IMR-90 (cell line): Measurements from ENCODE around the gene TSC22D4.

Experiments
- BHLHE40 ChIP-seq: fragments of 150-350 bp; IDR thresholded peaks from 2 replicates; pipeline ENCODE4 v1.6.1; 2016; ENCODE audit warnings: mild to moderate bottlenecking, low read depth, low read length
- MAFK ChIP-seq: IDR thresholded peaks from 2 replicates; pipeline ENCODE4 v1.6.1; 2012; ENCODE audit warnings: low read depth, low read length, improper control_type of control experiment
- POLR2A ChIP-seq: IDR thresholded peaks from 2 replicates; pipeline ENCODE4 v1.6.1; 2012; ENCODE audit warnings: mild to moderate bottlenecking, low read depth, low read length
- RCOR1 ChIP-seq: IDR thresholded peaks from 2 replicates; pipeline ENCODE4 v1.6.1; 2012; ENCODE audit warnings: mild to moderate bottlenecking, low read length, improper control_type of control experiment; ENCODE audit not compliant: insufficient replicate concordance
- TF ChIP-seq, protein P1 (sequence below): fragments of 150-350 bp; IDR thresholded peaks from 2 replicates; pipeline ENCODE4 v1.6.1; 2016; ENCODE audit warnings: low read depth, mild to moderate bottlenecking, low read length, moderate library complexity, borderline replicate concordance
- TF ChIP-seq, protein P2 (sequence below): conservative IDR thresholded peaks from 2 replicates; pipeline ENCODE4 v1.5.1; 2012; ENCODE audit warnings: mild to moderate bottlenecking, low read depth, low read length, improper control_type of control experiment

GRCh38 chr7:100489824-100490223, 10.8 kb upstream of the TSC22D4 start:
- TF ChIP-seq, protein P1, sequence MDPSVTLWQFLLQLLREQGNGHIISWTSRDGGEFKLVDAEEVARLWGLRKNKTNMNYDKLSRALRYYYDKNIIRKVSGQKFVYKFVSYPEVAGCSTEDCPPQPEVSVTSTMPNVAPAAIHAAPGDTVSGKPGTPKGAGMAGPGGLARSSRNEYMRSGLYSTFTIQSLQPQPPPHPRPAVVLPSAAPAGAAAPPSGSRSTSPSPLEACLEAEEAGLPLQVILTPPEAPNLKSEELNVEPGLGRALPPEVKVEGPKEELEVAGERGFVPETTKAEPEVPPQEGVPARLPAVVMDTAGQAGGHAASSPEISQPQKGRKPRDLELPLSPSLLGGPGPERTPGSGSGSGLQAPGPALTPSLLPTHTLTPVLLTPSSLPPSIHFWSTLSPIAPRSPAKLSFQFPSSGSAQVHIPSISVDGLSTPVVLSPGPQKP, result no peak
- TF ChIP-seq, protein P2, sequence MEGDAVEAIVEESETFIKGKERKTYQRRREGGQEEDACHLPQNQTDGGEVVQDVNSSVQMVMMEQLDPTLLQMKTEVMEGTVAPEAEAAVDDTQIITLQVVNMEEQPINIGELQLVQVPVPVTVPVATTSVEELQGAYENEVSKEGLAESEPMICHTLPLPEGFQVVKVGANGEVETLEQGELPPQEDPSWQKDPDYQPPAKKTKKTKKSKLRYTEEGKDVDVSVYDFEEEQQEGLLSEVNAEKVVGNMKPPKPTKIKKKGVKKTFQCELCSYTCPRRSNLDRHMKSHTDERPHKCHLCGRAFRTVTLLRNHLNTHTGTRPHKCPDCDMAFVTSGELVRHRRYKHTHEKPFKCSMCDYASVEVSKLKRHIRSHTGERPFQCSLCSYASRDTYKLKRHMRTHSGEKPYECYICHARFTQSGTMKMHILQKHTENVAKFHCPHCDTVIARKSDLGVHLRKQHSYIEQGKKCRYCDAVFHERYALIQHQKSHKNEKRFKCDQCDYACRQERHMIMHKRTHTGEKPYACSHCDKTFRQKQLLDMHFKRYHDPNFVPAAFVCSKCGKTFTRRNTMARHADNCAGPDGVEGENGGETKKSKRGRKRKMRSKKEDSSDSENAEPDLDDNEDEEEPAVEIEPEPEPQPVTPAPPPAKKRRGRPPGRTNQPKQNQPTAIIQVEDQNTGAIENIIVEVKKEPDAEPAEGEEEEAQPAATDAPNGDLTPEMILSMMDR, result no peak
- TF ChIP-seq POLR2A (no peak), MAFK (no peak), BHLHE40 (no peak), RCOR1 (no peak)
